RWPE1 (cell line): ENCODE results near the gene ZNF185.
"Not testable (repeated sequence)": the region's sequence is repeated elsewhere in the genome, so short reads cannot be mapped to it uniquely, and the experiment has no call there.

Source experiments
- CTCF ChIA-PET: fragments of 350-600 bp; sonication (Branson Sonifier 250); formaldehyde crosslinking; extraction: SDS; loops from one replicate; lab custom pipeline; 2021; lab: Yijun Ruan, JAX
- POLR2A ChIA-PET: fragments of 400-600 bp; formaldehyde crosslinking; extraction: SDS; loops from one replicate; lab custom pipeline; 2020; ENCODE audit warnings: antibody characterized with exemption; ENCODE audit not compliant: low non-redundant PET; lab: Yijun Ruan, JAX
- DNase-seq: peaks from one replicate; pipeline ENCODE4 v3.0.0; 2012; ENCODE audit warnings: low spot score
- H3K27ac ChIP-seq: fragments of 450-650 bp; 2 replicates; pipeline ENCODE4 v1.5.1; 2017
- CTCF ChIP-seq: fragments of 450-650 bp; conservative IDR thresholded peaks from 2 replicates; pipeline ENCODE4 v1.5.1; 2017; ENCODE audit warnings: low read depth, mild to moderate bottlenecking

The ZNF185 gene

GRCh38 chrX:152904151-152905080, 6.5 kb downstream of the ZNF185 start:
- peak; percentile 63 for TF ChIP-seq CTCF
- peak; percentile 76 for DNase-seq
- POLR2A ChIA-PET, result no interaction called here
- CTCF ChIA-PET, result interaction anchor here (0.6 to 1.5 kb wide), 4 partner anchors 10 to 1977 kb away, joined by 3 to 4 read pairs (median 3); no protein-coding TSS in a partner anchor
- peak overlapping the region; percentile 42; the same call in 1 of the 2 replicates for H3K27ac ChIP-seq

- DNase-seq, result no peak
- TF ChIP-seq CTCF, result no peak
- H3K27ac ChIP-seq, result no peak overlapping the region
- CTCF ChIA-PET, result interaction anchor here (0.6 to 1.5 kb wide), 4 partner anchors 10 to 1977 kb away, joined by 3 read pairs; no protein-coding TSS in a partner anchor
- POLR2A ChIA-PET, result no interaction called here
These were observed 7.2 kb downstream of the ZNF185 start for GRCh38 chrX:152905081-152905420.

- no peak for DNase-seq
- CTCF ChIA-PET, result no interaction called here
These were observed 9.3 kb downstream of the ZNF185 start for GRCh38 chrX:152907084-152907651.

GRCh38 chrX:152908486-152908885, 10.6 kb downstream of the ZNF185 start:
- ChIA-PET CTCF (no interaction called here), POLR2A (no interaction called here)
- TF ChIP-seq CTCF, result no peak
- DNase-seq, result no peak
- no peak overlapping the region for H3K27ac ChIP-seq

More at GRCh38 chrX:152907084-152907651, 9.3 kb downstream of the ZNF185 start:
- POLR2A ChIA-PET, result no interaction called here
- no peak for TF ChIP-seq CTCF
- no peak overlapping the region for H3K27ac ChIP-seq

- DNase-seq, POLR2A ChIA-PET, H3K27ac ChIP-seq, CTCF ChIA-PET: not testable (repeated sequence)
These were observed 12.2 kb downstream of the ZNF185 start for GRCh38 chrX:152910018-152910417.

GRCh38 chrX:152912106-152912505, 14.2 kb downstream of the ZNF185 start:
- no peak for TF ChIP-seq CTCF
- no peak overlapping the region for H3K27ac ChIP-seq
- POLR2A ChIA-PET, result no interaction called here
- no peak for DNase-seq
- CTCF ChIA-PET, result no interaction called here

- ChIA-PET CTCF (no interaction called here), POLR2A (no interaction called here)
- TF ChIP-seq CTCF, result no peak
- no peak overlapping the region for H3K27ac ChIP-seq
- no peak for DNase-seq
These were observed 14.8 kb downstream of the ZNF185 start for GRCh38 chrX:152912641-152913040.
